H1 (cell line): ENCODE results near the gene WDFY3.

Experiments used
- CBX5 ChIP-seq: fragments of 300-800, 300-1000 bp; sonication (generic); IDR thresholded peaks from 2 replicates; pipeline ENCODE4 v1.7.1; 2016; ENCODE audit warnings: antibody characterized with exemption, low read length, low read depth
- CEBPB ChIP-seq: IDR thresholded peaks from 2 replicates; pipeline ENCODE4 v1.6.1; 2012; ENCODE audit warnings: low read depth, low read length
- EZH2 ChIP-seq: fragments of 200-600 bp; sonication (generic); IDR thresholded peaks from 2 replicates; pipeline ENCODE4 v1.7.1; 2012; ENCODE audit warnings: low read depth, mild to moderate bottlenecking, moderate library complexity, low read length, inconsistent platforms; ENCODE audit not compliant: severe bottlenecking
- JUND ChIP-seq: IDR thresholded peaks from 2 replicates; pipeline ENCODE4 v1.6.1; 2011; ENCODE audit warnings: mild to moderate bottlenecking, improper control_type of control experiment, low read length
- MAFK ChIP-seq: IDR thresholded peaks from 2 replicates; pipeline ENCODE4 v1.6.1; 2012; ENCODE audit warnings: low read depth, mild to moderate bottlenecking, improper control_type of control experiment, low read length
- NRF1 ChIP-seq: IDR thresholded peaks from 2 replicates; pipeline ENCODE4 v1.6.1; 2011; ENCODE audit warnings: mild to moderate bottlenecking, low read depth, low read length, improper control_type of control experiment
- POLR2A ChIP-seq, 2 experiments: IDR thresholded peaks; 1 replicate in 1 of 2; 2 replicates in 1 of 2; pipeline ENCODE4 v1.6.1; 2011; ENCODE audit warnings: low read depth in 2 of 2, low read length in 2 of 2, mild to moderate bottlenecking in 2 of 2; ENCODE audit errors: control extremely low read depth in 1 of 2
- RFX5 ChIP-seq: IDR thresholded peaks from 2 replicates; pipeline ENCODE4 v1.6.1; 2011; ENCODE audit warnings: low read depth, low read length, improper control_type of control experiment, borderline replicate concordance
- RNF2 ChIP-seq: fragments of 200-900, 300-1000 bp; sonication (generic); IDR thresholded peaks from 2 replicates; pipeline ENCODE4 v1.7.1; 2016; ENCODE audit warnings: borderline replicate concordance, low read depth, mild to moderate bottlenecking, antibody characterized with exemption, low read length; ENCODE audit not compliant: poor library complexity, severe bottlenecking; ENCODE audit errors: missing control alignments
- SP1 ChIP-seq: IDR thresholded peaks from 2 replicates; pipeline ENCODE4 v1.6.1; 2011; ENCODE audit warnings: low read depth, low read length
- TAF1 ChIP-seq: IDR thresholded peaks from 2 replicates; pipeline ENCODE4 v1.6.1; 2011; ENCODE audit warnings: mild to moderate bottlenecking, low read depth, low read length
- TF ChIP-seq, protein P1 (sequence below), 3 experiments: IDR thresholded peaks; 1 replicate in 2 of 3; 2 replicates in 1 of 3; pipeline versions ENCODE4 v1.5.1 to v1.6.1; 2011; ENCODE audit warnings: low read length in 3 of 3, mild to moderate bottlenecking in 3 of 3, inconsistent platforms in 2 of 3, low read depth in 1 of 3, moderate library complexity in 1 of 3; ENCODE audit not compliant: insufficient read depth in 1 of 3; ENCODE audit errors: control extremely low read depth in 1 of 3

DNA sequence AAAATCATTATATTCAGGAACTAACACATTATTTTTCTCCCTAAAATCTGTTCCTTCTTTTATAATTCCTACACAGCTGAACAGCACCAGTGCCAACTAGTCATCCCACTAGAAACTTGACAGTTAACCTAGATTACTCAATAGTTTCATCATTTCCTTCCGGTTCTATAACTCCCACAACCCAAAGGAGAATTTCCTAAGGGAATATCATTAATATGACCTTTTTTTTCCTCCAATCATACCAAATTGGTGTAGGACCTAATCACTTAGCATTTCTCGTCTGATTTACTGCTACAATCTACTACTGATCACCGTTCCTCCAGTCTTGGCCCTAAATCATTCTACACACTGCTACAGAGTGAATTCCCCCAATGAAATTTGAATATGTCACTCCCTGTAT is 45.9 kb downstream of the WDFY3 start:
- no peak for TF ChIP-seq POLR2A (IDR thresholded peaks at IDR 0.05; ENCODE audit: control extremely low read depth in 1 of 2, low read depth in 2 of 2, low read length in 2 of 2)
- TF ChIP-seq RFX5, result no peak
- TF ChIP-seq CEBPB, result no peak
- TF ChIP-seq, protein P1, sequence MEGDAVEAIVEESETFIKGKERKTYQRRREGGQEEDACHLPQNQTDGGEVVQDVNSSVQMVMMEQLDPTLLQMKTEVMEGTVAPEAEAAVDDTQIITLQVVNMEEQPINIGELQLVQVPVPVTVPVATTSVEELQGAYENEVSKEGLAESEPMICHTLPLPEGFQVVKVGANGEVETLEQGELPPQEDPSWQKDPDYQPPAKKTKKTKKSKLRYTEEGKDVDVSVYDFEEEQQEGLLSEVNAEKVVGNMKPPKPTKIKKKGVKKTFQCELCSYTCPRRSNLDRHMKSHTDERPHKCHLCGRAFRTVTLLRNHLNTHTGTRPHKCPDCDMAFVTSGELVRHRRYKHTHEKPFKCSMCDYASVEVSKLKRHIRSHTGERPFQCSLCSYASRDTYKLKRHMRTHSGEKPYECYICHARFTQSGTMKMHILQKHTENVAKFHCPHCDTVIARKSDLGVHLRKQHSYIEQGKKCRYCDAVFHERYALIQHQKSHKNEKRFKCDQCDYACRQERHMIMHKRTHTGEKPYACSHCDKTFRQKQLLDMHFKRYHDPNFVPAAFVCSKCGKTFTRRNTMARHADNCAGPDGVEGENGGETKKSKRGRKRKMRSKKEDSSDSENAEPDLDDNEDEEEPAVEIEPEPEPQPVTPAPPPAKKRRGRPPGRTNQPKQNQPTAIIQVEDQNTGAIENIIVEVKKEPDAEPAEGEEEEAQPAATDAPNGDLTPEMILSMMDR (IDR thresholded peaks at IDR 0.05; ENCODE audit: control extremely low read depth in 1 of 3, insufficient read depth in 1 of 3, low read depth in 1 of 3, low read length in 3 of 3), result no peak
- no peak for TF ChIP-seq RNF2
- no peak for TF ChIP-seq TAF1
- no peak for TF ChIP-seq MAFK
- TF ChIP-seq CBX5, result no peak
- TF ChIP-seq SP1, result no peak
- TF ChIP-seq EZH2, result no peak
- TF ChIP-seq JUND, result no peak
- TF ChIP-seq NRF1, result no peak
